ENCODE results near the gene GLG1.
"Not testable (repeated sequence)": the region's sequence is repeated elsewhere in the genome, so short reads cannot be mapped to it uniquely, and the experiment has no call there.

GLG1 gene

GRCh38 chr16:74606521-74607309 is at the start of gene GLG1:
TSS of gene GLG1 (minus strand) at chr16:74607114. CDS start at chr16:74607094, 20 bp downstream.
- CTCF ChIA-PET = interaction anchor here (1.2 to 1.4 kb wide), 2 partner anchors 12 kb away, joined by 3 to 5 read pairs; no protein-coding TSS in a partner anchor
- POLR2A ChIA-PET = interaction anchor here (0.6 to 1.0 kb wide), 2 partner anchors 49 to 60 kb away, joined by 3 read pairs; partner anchors contain the start of gene RFWD3
- peak; percentile 14 for TF ChIP-seq CTCF (IDR thresholded peaks at IDR 0.05; ENCODE audit: control extremely low read depth, extremely low read depth, low read depth, missing control alignments)
- DNase-seq (ENCODE audit: extremely low spot score) = peak; percentile 92

GRCh38 chr16:74654536-74655050 is 47.7 kb upstream of the GLG1 start:
- CTCF ChIA-PET = interaction anchor here (1.3 kb wide), 1 partner anchor 32 kb away, joined by 4 read pairs; no protein-coding TSS in a partner anchor
- POLR2A ChIA-PET = interaction anchor here (2.4 kb wide), 1 partner anchor 12 kb away, joined by 8 read pairs; the partner anchor contains the start of gene RFWD3
- DNase-seq (ENCODE audit: extremely low spot score) = no peak
- TF ChIP-seq CTCF (IDR thresholded peaks at IDR 0.05; ENCODE audit: control extremely low read depth, extremely low read depth, low read depth, missing control alignments) = no peak

- DNase-seq (ENCODE audit: extremely low spot score); POLR2A ChIA-PET: not testable (repeated sequence)
- CTCF ChIA-PET = interaction anchor here (1.6 to 1.9 kb wide), 2 partner anchors 11 to 54 kb away, joined by 3 to 8 read pairs; no protein-coding TSS in a partner anchor
Measured at GRCh38 chr16:74652883-74653282, 46.0 kb upstream of the GLG1 start.

- no peak for TF ChIP-seq CTCF (IDR thresholded peaks at IDR 0.05; ENCODE audit: control extremely low read depth, extremely low read depth, low read depth, missing control alignments)
- no peak for DNase-seq (ENCODE audit: extremely low spot score)
- ChIA-PET POLR2A (no interaction called here), CTCF (interaction anchor here (0.9 to 1.9 kb wide), 9 partner anchors 10 to 73 kb away, joined by 3 to 12 read pairs (median 6); no protein-coding TSS in a partner anchor)
Measured at GRCh38 chr16:74652249-74652648, 45.3 kb upstream of the GLG1 start.

- ChIA-PET CTCF (interaction anchor here (0.7 to 1.9 kb wide), 14 partner anchors 10 to 90 kb away, joined by 3 to 12 read pairs (median 4); no protein-coding TSS in a partner anchor), POLR2A (no interaction called here)
- no peak for DNase-seq (ENCODE audit: extremely low spot score)
- no peak for TF ChIP-seq CTCF (IDR thresholded peaks at IDR 0.05; ENCODE audit: control extremely low read depth, extremely low read depth, low read depth, missing control alignments)
Measured at GRCh38 chr16:74651841-74652240, 44.9 kb upstream of the GLG1 start.

GRCh38 chr16:74650966-74651567 is 44.2 kb upstream of the GLG1 start:
- ChIA-PET POLR2A (no interaction called here), CTCF (interaction anchor here (0.7 to 1.9 kb wide), 13 partner anchors 9 to 90 kb away, joined by 3 to 12 read pairs (median 5); no protein-coding TSS in a partner anchor)
- peak; percentile 34 for TF ChIP-seq CTCF (IDR thresholded peaks at IDR 0.05; ENCODE audit: control extremely low read depth, extremely low read depth, low read depth, missing control alignments)
- DNase-seq (ENCODE audit: extremely low spot score) = no peak
